Vagina (tissue), 2 donors: Measurements from ENCODE around the gene TNRC6B. TPM values are rescaled to one million over a fixed set of nuclear protein-coding genes. Genes with fewer than 3 reads are reported as not detected.

Experiments used
- DNase-seq, 2 donors: peaks; one replicate each; pipeline ENCODE4 v3.0.0-alpha.2; 2017; ENCODE audit errors: extremely low spot score in 2 of 2
- H3K27ac ChIP-seq: fragments of 200-600 bp; sonication (generic); one replicate; pipeline ENCODE4 v1.5.1; 2019
- H3K27me3 ChIP-seq: fragments of 200-600 bp; sonication (generic); one replicate; pipeline ENCODE4 v1.5.1; 2019
- H3K36me3 ChIP-seq, 2 donors: fragments of 200-600 bp; sonication (generic); one replicate each; pipeline ENCODE4 v1.5.1; 2017 to 2019
- H3K4me1 ChIP-seq: fragments of 200-600 bp; sonication (generic); one replicate; pipeline ENCODE4 v1.5.1; 2019
- H3K4me3 ChIP-seq, 2 donors: fragments of 200-600 bp; sonication (generic); 1 replicate in 1 of 2; 2 replicates in 1 of 2; pipeline ENCODE4 v1.5.1; 2016 to 2019
- H3K9me3 ChIP-seq: fragments of 200-600 bp; sonication (generic); one replicate; pipeline ENCODE4 v1.5.1; 2019
- POLR2A ChIP-seq, 2 donors: fragments of 450-650 bp; IDR thresholded peaks; one replicate each; pipeline ENCODE4 v1.6.1; 2017; ENCODE audit warnings: antibody characterized with exemption in 2 of 2, mild to moderate bottlenecking in 2 of 2, moderate library complexity in 2 of 2
- POLR2AphosphoS5 ChIP-seq, 2 donors: sonication (generic); formaldehyde crosslinking; IDR thresholded peaks; one replicate each; pipeline ENCODE4 v1.9.0; 2017; ENCODE audit warnings: antibody characterized with exemption in 2 of 2, mild to moderate bottlenecking in 2 of 2, low read depth in 1 of 2; ENCODE audit not compliant: insufficient read depth in 1 of 2
- intact Hi-C: fragments of 100-400 bp; cut with DNase I; formaldehyde crosslinking; loops from one replicate; pipeline ENCODE4 v1.15.1; 2023
- total RNA-seq: library from RNA; depleted of rRNA; stranded (reverse); fragments of >200 nt; gene quantifications from one replicate; pipeline ENCODE4 v1.2.3, GENCODE V29; 2016
- TF ChIP-seq, protein P1 (sequence below), 3 experiments: fragments of 450-650 bp in 2 of 3; fragments of 200-600 bp in 1 of 3; sonication (generic) in 1 of 3; IDR thresholded peaks; one replicate each; pipeline ENCODE4 v1.5.1; 2017 to 2019; ENCODE audit warnings: antibody characterized with exemption in 3 of 3, mild to moderate bottlenecking in 2 of 3, moderate library complexity in 2 of 3

TNRC6B gene
- total RNA-seq, 1 donor from 2014 or later = 32.7 TPM

GRCh38 chr22:40325315-40325714 lies 147.6 kb downstream of the TNRC6B start:
- no peak overlapping the region for H3K27ac ChIP-seq
- H3K4me1 ChIP-seq = peaks cover 11% of the 10 kb centered on the region
- no peaks in the 10 kb centered on the region for H3K9me3 ChIP-seq
- peaks cover 0 to 34% of the 10 kb centered on the region in 2 donors for H3K36me3 ChIP-seq
- no peak overlapping the region for H3K4me3 ChIP-seq
- TF ChIP-seq POLR2AphosphoS5 (IDR thresholded peaks at IDR 0.05; ENCODE audit: insufficient read depth in 1 of 2, low read depth in 1 of 2) (no peak), POLR2A (IDR thresholded peaks at IDR 0.05) (no peak)
- TF ChIP-seq, protein P1, sequence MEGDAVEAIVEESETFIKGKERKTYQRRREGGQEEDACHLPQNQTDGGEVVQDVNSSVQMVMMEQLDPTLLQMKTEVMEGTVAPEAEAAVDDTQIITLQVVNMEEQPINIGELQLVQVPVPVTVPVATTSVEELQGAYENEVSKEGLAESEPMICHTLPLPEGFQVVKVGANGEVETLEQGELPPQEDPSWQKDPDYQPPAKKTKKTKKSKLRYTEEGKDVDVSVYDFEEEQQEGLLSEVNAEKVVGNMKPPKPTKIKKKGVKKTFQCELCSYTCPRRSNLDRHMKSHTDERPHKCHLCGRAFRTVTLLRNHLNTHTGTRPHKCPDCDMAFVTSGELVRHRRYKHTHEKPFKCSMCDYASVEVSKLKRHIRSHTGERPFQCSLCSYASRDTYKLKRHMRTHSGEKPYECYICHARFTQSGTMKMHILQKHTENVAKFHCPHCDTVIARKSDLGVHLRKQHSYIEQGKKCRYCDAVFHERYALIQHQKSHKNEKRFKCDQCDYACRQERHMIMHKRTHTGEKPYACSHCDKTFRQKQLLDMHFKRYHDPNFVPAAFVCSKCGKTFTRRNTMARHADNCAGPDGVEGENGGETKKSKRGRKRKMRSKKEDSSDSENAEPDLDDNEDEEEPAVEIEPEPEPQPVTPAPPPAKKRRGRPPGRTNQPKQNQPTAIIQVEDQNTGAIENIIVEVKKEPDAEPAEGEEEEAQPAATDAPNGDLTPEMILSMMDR (IDR thresholded peaks at IDR 0.05) = no peak
- intact Hi-C loops = no loop called here
- H3K27me3 ChIP-seq = no peaks in the 10 kb centered on the region
- no peak for DNase-seq

- Histone ChIP-seq H3K4me1 (peaks cover 11% of the 10 kb centered on the region), H3K27ac (no peak overlapping the region), H3K27me3 (no peaks in the 10 kb centered on the region), H3K36me3 (peaks cover 0 to 19% of the 10 kb centered on the region in 2 donors), H3K9me3 (no peaks in the 10 kb centered on the region), H3K4me3 (no peak overlapping the region)
- TF ChIP-seq POLR2A (IDR thresholded peaks at IDR 0.05) = no peak
- TF ChIP-seq POLR2AphosphoS5 (IDR thresholded peaks at IDR 0.05; ENCODE audit: insufficient read depth in 1 of 2, low read depth in 1 of 2) = no peak
- TF ChIP-seq, protein P1 (IDR thresholded peaks at IDR 0.05) = no peak
- DNase-seq = no peak
- intact Hi-C loops = no loop called here
These were observed 149.4 kb downstream of the TNRC6B start for GRCh38 chr22:40326905-40327735.

DNA sequence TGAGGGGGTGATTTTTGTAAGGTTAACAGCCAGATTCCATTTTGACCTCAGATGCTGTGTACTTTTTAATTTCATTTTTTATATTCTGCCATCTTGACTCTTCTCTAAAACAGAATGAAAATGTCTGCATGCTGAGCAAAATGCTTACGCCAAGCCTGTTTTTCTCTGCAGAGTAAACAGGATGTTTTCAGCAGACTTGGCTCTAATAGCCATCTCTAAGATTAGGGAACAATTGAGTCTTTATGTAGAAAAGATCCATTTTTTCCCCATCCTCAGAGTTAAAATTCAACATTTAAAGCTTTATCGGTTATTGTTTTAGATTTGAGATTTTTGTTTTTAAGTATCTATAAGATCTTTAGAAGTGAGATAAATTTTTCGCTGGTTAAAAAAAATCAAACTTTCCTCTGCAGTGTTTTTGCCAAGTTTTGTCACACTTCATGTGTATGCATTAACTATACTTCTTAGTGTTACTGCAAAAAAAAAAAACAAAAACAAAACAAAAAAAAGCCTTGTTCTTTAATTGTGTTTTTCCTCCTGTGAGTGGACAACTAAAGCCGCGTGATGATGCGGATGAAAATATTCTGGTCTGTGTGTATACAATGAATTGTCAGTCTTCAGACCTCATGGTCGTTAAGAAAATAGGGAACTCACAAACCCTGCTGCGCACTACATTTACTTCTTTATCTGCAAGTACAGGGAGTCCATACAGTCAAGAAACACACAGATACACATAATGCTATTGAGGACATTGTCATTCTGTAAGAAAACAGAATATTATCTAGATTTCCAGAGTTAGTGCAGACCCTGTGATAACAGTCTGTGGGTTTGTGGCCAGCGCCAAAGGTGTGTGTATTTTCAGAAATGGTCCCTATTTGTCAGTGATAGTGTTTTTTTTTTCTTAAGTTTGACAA lies 151.1 kb downstream of the TNRC6B start:
- Histone ChIP-seq H3K4me3 (no peak overlapping the region), H3K9me3 (no peaks in the 10 kb centered on the region), H3K36me3 (peaks cover 0 to 13% of the 10 kb centered on the region in 2 donors), H3K27ac (no peak overlapping the region), H3K27me3 (no peaks in the 10 kb centered on the region), H3K4me1 (peaks cover 11% of the 10 kb centered on the region)
- intact Hi-C loops = no loop called here
- no peak for DNase-seq
- TF ChIP-seq POLR2A (IDR thresholded peaks at IDR 0.05) (no peak), POLR2AphosphoS5 (IDR thresholded peaks at IDR 0.05; ENCODE audit: insufficient read depth in 1 of 2, low read depth in 1 of 2) (no peak)
- TF ChIP-seq, protein P1 (IDR thresholded peaks at IDR 0.05) = no peak

- H3K4me3 ChIP-seq = no peak overlapping the region
- H3K9me3 ChIP-seq = no peaks in the 10 kb centered on the region
- H3K27ac ChIP-seq = no peak overlapping the region
- H3K27me3 ChIP-seq = no peaks in the 10 kb centered on the region
- no peak for TF ChIP-seq POLR2A (IDR thresholded peaks at IDR 0.05)
- no peak for TF ChIP-seq POLR2AphosphoS5 (IDR thresholded peaks at IDR 0.05; ENCODE audit: insufficient read depth in 1 of 2, low read depth in 1 of 2)
- TF ChIP-seq, protein P1 (IDR thresholded peaks at IDR 0.05) = no peak
- peaks cover 11% of the 10 kb centered on the region for H3K4me1 ChIP-seq
- intact Hi-C loops = no loop called here
- no peak for DNase-seq
- peaks cover 0 to 13% of the 10 kb centered on the region in 2 donors for H3K36me3 ChIP-seq
These were observed 151.7 kb downstream of the TNRC6B start for GRCh38 chr22:40329466-40329865.
